Kidney (tissue), 14 donors: ENCODE data around the gene P2RX6. TPM values are rescaled to one million over a fixed set of nuclear protein-coding genes. Genes with fewer than 3 reads are reported as not detected.

Source experiments
- DNase-seq, 5 donors: peaks; one replicate each; pipeline ENCODE4 v3.0.0-alpha.2; 2013 to 2020
- FAIRE-seq: peaks from 2 replicates; lab custom pipeline; 2012; peaks lifted over from hg19 to GRCh38; lab: Jason Lieb, UNC
- H3K27ac ChIP-seq, 2 donors: one replicate each; pipeline ENCODE4 v1.7.0; 2013; ENCODE audit warnings: low read depth in 2 of 2, low read length in 2 of 2, inconsistent platforms in 1 of 2
- H3K27me3 ChIP-seq: one replicate; pipeline ENCODE4 v1.7.1; 2013; ENCODE audit warnings: low read length, inconsistent platforms; ENCODE audit not compliant: control insufficient read depth, insufficient read depth
- H3K36me3 ChIP-seq, 3 donors: one replicate each; pipeline versions ENCODE4 v1.7.0 to v1.7.1; 2013; ENCODE audit warnings: low read length in 3 of 3, control low read depth in 1 of 3, inconsistent platforms in 1 of 3; ENCODE audit not compliant: insufficient read depth in 3 of 3, control insufficient read depth in 2 of 3
- H3K4me1 ChIP-seq, 3 donors: one replicate each; pipeline versions ENCODE4 v1.7.0 to v1.7.1; 2013; ENCODE audit warnings: low read length in 3 of 3, inconsistent platforms in 1 of 3, low read depth in 1 of 3; ENCODE audit not compliant: control insufficient read depth in 2 of 3, insufficient read depth in 2 of 3
- H3K4me3 ChIP-seq, 3 donors: one replicate each; pipeline versions ENCODE4 v1.7.0 to v1.8.1; 2013; ENCODE audit warnings: low read length in 3 of 3, control low read depth in 1 of 3, inconsistent platforms in 1 of 3
- H3K9ac ChIP-seq, 3 donors: one replicate each; pipeline versions ENCODE4 v1.7.0 to v1.7.1; 2013; ENCODE audit warnings: low read length in 3 of 3, control low read depth in 1 of 3, inconsistent platforms in 1 of 3
- H3K9me3 ChIP-seq, 3 donors: one replicate each; pipeline versions ENCODE4 v1.7.0 to v1.7.1; 2013; ENCODE audit warnings: low read length in 3 of 3, control low read depth in 1 of 3, inconsistent platforms in 1 of 3; ENCODE audit not compliant: control insufficient read depth in 2 of 3, insufficient read depth in 1 of 3
- intact Hi-C: fragments of 100-400 bp; cut with DNase I; formaldehyde crosslinking; loops from one replicate; pipeline ENCODE4 v1.11.1; 2022
- polyA plus RNA-seq: library from polyadenylated mRNA; stranded (reverse); fragments of 350-450 nt; fragmentation: Illumina TruSeq; extraction: RNeasy Lipid Tissue Mini Kit (QIAGEN cat#74804); gene quantifications from one replicate; pipeline ENCODE4 v1.2.3, GENCODE V29; 2014; ENCODE audit warnings: low read depth, low replicate concordance; ENCODE audit not compliant: insufficient read depth
- total RNA-seq: library from RNA; stranded (reverse); fragmentation: NEBNext Ultra II Directional; extraction: Animal tissue kit (Norgen Biotek cat#: 25700); gene quantifications from one replicate; pipeline ENCODE4 v1.2.1, GENCODE V29; 2021
- TF ChIP-seq, protein P1 (sequence below): IDR thresholded peaks from 3 replicates; pipeline ENCODE4 v1.5.1; 2012; ENCODE audit warnings: mild to moderate bottlenecking, moderate library complexity, borderline replicate concordance; ENCODE audit not compliant: insufficient read depth; ENCODE audit errors: extremely low read depth
- donor health status: control.
- donor health status: control.
- donor health status: control.
- donor health status: control.
- donor health status: control.
- donor health status: DM: yes; HTN: yes; CAD: no.
- donor health status: Normal renal cell carcinoma (clear cell type).

P2RX6 gene
- total and polyA plus RNA-seq, 2 donors from 2014 or later = 1.0 to 1.6 TPM

DNA sequence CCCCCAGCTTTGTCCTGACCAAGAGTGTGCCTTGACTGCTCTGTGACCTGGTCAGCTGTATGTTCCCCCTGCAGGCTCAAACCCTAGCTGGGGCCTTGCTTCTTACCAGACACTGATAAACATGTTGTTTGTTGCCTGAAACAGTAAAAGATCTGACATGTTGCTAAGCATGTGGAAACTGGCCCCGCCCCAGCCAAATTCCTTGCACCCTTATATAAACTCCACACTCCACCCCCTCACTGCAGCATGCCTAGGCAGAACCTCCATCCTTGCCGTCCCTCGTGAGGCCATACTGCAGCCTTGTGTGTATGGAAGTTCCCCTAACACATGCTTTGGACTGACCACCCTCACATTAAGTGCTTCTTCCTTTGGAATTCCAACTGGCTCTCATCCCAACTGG is 58.1 kb downstream of the P2RX6 start:
- no peak for FAIRE-seq
- intact Hi-C loops = no loop called here
- Histone ChIP-seq H3K9ac (no peak overlapping the region), H3K27me3 (no peaks in the 10 kb centered on the region), H3K4me1 (no peaks in the 10 kb centered on the region), H3K27ac (no peak overlapping the region), H3K36me3 (no peaks in the 10 kb centered on the region), H3K9me3 (no peaks in the 10 kb centered on the region), H3K4me3 (no peak overlapping the region)
- DNase-seq = no peak
- TF ChIP-seq, protein P1, sequence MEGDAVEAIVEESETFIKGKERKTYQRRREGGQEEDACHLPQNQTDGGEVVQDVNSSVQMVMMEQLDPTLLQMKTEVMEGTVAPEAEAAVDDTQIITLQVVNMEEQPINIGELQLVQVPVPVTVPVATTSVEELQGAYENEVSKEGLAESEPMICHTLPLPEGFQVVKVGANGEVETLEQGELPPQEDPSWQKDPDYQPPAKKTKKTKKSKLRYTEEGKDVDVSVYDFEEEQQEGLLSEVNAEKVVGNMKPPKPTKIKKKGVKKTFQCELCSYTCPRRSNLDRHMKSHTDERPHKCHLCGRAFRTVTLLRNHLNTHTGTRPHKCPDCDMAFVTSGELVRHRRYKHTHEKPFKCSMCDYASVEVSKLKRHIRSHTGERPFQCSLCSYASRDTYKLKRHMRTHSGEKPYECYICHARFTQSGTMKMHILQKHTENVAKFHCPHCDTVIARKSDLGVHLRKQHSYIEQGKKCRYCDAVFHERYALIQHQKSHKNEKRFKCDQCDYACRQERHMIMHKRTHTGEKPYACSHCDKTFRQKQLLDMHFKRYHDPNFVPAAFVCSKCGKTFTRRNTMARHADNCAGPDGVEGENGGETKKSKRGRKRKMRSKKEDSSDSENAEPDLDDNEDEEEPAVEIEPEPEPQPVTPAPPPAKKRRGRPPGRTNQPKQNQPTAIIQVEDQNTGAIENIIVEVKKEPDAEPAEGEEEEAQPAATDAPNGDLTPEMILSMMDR = no peak

DNA sequence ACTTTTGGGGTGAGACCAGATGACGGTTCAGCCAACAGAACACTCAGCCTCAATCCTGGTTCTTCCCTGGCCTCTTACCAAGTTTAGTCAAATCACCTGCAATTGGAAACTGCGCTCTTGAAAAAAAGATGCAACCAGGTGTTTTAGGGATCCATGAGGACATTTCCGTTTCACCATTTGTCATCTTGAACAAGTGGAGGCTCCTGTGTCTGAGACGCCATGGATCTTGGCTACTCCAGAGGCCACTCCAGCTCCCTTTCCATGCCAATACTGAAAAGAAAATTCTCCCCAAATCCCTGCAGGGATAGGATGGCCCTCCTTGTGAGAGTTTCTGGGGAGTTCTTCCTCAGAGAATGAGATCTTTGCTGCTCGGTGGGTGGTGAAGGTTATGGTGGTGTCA is 58.5 kb downstream of the P2RX6 start:
- intact Hi-C loops = no loop called here
- Histone ChIP-seq H3K9ac (no peak overlapping the region), H3K4me1 (no peaks in the 10 kb centered on the region), H3K9me3 (no peaks in the 10 kb centered on the region), H3K36me3 (no peaks in the 10 kb centered on the region), H3K27me3 (no peaks in the 10 kb centered on the region), H3K27ac (no peak overlapping the region), H3K4me3 (no peak overlapping the region)
- DNase-seq (no peak), FAIRE-seq (no peak)
- TF ChIP-seq, protein P1 = no peak

DNA sequence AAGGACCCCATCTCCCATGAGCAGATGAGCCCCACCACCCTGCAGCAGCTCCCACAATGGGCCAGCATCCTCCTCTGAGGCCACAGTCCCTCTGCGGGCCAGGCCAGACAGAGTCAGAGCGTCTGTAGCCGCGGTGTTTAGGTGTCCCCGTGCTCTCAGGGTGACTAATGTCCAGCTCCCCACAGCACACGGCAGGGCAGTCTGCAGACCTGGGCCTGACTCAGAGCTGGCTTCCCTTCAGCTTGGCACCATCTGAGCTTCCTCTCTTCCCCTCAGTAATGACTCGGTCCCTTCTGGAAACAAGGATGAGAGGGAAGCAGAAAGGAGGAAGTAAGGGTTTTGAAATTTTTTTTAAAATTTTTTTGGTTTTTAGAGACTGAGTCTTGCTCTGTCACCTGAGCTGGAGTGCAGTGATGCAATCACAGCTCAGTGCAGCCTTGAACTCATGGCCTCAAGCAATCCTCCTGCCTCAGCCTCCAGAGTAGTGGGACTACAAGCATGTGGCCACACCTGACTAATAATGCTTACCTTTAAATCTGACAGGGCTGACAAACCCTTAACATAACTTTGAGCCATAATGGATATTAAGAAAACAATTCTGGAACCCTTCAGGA is 59.2 kb downstream of the P2RX6 start:
- DNase-seq (no peak), FAIRE-seq (no peak)
- TF ChIP-seq, protein P1 = no peak
- no peaks in the 10 kb centered on the region for H3K9me3 ChIP-seq
- H3K27ac ChIP-seq = no peak overlapping the region
- H3K9ac ChIP-seq = no peak overlapping the region
- H3K4me1 ChIP-seq = no peaks in the 10 kb centered on the region
- no peaks in the 10 kb centered on the region for H3K36me3 ChIP-seq
- no peaks in the 10 kb centered on the region for H3K27me3 ChIP-seq
- intact Hi-C loops = no loop called here
- no peak overlapping the region for H3K4me3 ChIP-seq
